NCI-H1930 (cell line): ENCODE data around the gene RNF220.
A peak's percentile ranks its signal among the peaks of the same experiment; 100 is the strongest.

Experiments
- DNase-seq, 2 experiments: peaks; one replicate each; lab custom pipeline; 2025; lab: John Stamatoyannopoulos, UW

The RNF220 gene

DNA sequence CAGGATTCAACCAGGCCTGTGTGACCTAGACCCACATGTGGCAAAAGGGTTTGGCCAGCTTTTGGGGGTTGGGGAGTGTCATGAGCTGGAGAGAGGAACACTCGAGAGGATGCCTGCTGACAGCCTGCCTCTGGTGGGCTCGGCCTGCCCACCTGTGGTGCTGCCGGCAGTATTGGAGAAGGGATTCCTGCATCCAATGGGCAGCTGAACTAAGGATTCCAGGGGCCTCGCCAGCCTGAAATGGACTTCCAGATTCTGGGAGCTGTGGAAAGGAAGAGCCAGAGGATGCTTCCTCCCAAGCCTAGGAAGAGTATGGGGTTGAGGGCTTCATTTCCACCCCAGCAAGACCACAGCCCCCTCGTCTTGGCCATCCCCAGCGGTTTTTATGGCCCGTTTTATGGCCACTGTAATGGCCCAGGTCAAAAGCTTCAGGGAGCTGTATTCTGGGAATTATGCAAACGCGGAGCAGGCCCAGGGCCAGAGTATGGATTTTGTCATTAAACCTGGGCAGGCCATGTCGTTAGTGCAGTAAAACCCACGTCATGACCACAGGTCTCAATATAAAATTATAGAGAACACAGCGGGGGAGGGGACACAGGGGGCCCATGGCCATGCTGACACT is 205.6 kb downstream of the RNF220 start:
- DNase-seq = no peak

DNA sequence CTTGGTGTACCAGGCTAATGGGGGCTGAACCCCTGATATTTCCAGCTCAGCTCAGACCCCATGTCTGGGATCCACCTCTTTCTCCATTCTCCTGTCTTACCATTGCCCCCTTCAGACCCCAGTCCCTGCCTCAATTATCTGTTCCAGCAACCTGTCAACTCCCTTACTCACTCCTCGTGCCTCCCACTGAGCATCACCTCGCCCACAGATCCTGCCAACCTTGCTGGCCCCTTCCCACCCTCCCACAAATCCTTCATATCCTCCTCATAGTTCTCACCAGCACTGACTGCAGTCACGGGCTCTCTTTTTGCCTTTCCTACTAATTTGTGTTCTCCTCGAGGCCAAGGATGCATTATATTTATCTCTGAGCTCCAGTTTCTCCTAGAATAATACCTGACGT is 206.4 kb downstream of the RNF220 start:
- DNase-seq = no peak

DNA sequence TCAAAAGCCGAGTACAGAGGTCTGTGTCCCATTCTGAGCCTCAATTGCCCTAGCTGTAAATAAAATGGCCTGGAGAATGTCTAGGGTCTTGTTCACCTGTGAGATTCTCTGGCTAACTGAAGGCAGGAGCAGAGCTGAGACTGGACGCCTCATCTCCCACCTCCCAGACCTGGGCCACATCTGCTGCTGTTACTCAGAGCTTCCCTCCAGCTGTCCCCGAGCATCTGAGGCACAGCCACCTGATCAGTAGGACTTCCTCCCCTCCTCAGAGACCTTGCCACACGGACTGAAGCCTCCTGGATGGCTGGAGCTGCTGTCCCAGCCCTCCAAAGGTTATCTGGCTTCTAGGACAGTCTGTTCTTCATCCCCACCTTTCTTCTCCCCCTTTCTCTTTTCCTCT is 206.8 kb downstream of the RNF220 start:
- no peak for DNase-seq

DNA sequence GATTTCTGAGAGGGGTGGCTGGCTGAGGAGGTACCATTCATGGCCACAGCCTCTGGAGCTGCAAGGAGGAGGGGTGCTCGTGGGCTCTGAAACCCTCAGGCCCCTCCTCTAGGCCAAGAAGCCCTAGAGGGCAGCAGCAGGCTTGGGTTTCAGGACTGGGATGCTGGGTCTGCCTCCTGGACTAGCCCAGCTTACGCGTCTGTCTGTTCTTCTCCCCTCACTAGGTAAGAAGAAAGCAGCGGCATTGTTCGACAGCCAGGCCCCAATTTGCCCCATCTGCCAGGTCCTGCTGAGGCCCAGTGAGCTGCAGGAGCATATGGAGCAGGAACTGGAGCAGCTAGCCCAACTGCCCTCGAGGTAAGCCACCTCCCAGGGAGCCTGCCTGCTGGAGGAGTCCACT is 208.9 kb downstream of the RNF220 start:
- no peak for DNase-seq

DNA sequence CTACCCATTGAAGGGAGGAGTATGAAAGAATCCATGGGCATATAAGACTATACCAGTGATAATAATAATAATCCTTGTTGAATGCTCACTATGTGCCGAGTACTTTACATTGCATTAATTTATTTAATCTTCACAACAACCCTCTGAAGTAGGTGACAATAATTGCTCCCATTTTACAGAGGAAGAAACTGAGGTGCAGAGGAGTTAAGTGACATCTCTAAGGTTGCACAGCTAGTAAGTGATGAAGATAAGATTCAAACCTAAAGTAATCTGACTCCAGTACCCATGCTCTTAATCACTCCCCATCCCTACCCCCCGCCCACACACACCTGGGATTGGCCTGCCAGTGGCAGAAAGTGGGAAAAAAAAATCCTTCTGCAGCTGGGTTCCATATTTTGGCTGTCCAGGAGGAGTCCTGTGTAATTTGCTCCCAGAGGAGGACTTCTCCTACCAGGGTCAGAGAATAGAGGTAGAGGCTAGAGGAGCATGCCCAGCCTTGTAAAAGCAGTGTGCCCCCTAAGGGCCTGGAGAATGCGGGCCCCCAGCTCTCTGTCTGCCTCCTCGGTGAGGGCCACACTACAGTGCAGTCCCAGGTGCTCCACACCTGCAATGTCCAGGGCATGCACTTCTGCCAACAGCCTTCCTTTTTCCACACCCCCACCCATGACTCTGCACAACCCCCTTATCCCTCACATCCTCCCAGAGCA is 211.4 kb downstream of the RNF220 start:
- DNase-seq = no peak

DNA sequence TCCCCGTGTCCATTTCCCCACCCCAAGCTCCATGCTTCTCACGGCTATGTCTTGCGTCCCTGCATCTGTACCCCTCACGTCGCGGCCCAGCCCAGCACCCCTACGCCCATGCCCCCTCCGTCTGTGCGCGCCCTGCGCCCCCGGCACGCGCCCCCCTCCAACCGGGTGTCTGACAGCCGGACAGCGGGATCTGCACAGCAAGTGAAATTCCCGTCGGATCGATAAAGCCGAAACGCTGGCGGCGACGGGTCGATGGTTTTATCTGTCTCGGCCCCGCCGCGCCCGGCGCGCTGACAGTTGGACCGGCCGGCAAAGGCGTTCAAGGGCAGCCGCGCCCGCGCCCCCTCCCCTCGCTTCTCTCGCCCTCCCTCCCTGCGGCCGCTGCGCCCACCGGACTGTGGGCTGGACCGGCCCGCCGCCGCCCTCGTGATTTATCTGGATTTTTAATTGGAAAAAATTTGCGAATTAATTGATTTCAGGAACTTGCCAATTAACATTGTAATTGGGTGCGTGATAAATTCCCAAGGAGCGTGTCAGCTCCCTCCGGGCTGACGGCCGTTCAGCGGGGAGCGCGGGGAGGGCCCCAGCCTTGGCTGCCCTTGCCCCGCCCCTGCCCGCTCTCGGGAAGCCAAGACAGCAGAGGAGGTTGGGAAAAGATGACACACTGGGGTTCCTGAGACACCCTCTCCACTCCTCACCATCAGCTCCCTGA is 212.1 kb downstream of the RNF220 start:
- no peak for DNase-seq

DNA sequence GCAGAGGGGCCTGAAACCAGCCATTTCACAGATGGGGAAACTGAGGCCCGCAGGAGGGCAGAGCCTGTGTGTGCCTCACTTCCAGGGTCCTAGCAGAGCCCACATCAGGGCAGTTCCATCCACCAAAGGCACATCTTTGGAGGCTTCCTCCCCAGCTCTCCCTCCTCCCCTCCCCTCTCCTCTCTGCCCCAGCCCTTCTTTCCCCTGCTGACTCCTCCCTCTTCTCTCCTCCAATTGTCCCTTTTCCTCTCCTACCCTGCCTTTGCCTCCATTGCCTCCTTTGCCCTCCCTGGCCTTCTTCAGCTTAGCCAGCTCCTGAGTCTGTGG is 212.6 kb downstream of the RNF220 start:
- no peak for DNase-seq

DNA sequence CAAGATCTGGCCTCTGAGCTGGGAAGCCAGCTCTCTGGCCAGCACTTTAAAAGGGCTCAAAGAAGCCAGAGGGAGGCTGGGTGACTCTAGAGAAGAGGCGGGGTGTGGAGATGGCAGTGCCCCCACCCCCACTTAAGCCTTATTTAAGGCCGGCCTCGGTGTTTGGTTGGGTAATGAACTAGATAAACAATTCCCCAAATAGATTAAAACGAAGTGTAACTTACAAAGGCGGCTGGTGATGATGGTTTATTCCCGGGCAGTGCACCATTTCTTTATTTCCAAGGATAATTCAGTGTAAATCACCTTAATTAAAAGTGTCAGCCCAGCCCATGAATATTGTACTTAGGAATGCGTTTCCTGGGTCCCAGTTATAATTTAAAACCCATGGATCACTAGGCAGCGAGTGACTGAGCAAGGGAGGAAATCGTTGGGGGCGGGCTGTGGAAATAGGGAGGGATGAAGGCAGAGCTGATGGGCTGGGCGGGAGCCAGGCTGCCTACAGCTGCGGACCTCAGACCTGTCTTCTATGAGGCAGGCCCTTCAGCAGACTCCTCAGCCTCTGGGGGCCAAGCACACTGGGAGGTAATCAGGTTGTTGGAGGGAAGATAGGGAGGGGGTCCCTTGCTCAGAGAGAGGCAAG is 214.3 kb downstream of the RNF220 start:
- DNase-seq = no peak

DNA sequence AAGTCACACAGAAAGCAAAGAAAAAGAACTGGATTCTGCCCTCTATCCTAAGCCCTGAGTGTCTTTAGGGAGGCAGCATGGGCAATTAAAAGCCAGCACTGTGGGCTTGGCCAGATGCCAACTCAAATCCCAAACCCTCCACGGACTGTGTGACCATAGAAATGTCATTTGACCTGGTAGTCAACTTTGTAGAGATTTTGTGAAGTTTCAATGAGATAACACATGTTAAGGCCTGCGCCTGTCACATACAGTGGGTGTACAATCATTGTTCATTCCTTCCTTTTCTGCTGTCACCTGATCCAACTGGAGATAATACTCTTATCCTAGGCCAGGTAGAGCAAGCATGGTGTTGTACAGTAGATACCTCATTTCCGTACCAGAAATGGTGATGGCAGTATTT is 215.0 kb downstream of the RNF220 start:
- no peak for DNase-seq

DNA sequence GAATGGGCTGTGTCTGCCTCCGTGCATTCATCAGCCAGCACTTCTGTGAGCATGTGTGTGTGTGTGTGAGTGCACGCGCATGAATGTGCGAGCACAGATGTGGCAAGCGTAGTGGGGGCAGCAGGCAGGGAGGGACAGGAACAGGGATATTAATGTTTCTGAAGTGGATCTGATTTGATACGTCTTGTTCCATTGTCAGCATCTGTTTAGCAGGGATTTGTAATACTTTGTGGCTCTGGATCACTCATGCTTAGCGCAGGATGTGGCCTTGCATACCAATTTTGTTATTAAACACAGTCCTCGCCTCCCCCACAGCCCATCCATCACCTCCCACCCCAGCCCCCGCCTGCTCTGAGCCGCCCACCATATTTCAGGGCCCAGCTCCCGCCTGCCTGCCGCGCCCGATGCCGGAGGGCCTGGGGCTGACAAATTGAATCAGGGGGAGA is 216.8 kb downstream of the RNF220 start:
- DNase-seq = no peak

DNA sequence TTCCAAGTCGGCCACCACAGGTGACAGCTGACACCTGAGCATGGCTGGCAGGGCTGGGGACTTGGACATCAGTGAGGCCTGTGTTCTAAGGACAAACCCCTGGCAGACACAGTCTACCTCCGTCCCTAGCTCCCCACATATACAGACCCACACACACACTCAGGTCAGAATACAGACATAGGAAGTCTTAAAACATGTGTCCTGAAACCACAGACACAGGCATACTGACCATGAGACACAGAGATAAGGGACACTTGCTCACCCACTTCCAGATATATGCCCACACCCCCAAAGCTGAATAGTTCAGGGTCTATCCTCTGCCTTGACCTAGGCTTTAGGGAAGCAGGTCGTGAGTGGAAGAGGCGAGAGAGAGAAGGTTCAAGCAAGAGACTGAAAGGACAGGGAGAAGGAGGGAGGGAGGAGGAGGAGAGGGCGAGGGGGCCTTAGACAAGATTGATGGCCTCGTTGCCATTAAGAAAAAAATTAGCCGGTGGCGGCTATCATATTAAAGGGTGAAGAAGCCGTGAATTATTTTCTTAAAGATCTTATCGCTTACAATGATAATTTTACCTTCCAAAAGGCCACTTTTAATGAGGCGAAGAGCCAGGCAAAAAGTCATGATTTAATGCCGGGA is 219.3 kb downstream of the RNF220 start:
- no peak for DNase-seq

DNA sequence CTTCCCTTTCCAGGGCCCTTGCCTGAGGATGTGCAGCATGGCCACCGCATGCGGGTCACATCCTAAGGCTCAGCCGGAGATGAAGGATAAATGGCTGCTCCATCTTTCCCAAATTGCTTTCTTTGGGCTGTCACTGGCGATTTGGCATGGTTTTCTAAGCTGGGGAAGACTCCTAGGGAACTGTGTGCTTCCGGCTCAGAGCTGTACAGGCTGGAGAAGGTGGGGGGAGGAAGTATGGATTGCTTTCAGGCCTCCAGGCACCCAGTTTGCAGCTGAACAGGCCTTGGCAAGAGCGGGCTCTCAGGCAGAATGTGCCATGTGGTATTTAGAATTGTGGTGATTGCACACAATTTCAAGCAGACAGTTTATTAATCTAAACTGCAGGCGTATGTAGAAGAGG is 220.3 kb downstream of the RNF220 start:
- no peak for DNase-seq

DNA sequence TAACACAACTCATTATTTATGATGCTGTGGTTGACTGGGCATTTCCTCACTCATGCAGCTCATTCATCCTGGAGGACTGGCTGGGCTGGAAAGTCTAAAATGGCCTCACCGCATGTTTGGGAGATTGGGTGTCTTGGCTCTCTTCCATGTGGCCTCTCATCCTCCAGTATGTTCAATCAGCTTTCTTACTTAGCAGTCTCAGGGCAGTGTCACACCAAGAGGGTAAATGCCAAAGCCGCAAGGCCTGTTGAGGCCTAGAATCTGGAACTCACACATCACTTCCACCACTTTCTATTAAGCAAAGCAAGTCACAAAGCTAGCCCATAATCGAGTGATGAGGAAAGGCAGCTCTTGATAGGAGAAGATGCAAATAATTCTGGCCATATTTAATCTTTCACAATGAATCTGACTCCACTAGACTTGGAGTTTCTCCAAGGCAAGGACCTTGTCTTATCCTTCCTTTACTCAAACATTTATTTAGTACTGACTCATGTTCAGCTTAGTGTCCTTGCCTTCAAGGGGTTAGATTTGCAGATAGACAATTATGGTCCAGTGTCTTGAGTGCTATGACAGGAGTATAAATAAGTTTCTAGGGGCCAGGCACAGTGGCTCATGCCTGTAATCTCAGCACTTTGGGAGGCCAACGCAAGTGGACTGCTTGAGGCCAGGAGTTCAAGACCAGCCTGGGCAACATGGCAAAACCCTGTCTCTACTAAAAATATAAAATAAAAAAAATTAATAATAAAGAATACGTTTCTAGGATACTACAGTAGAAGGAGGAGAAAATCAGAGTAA is 224.1 kb downstream of the RNF220 start:
- DNase-seq = no peak

DNA sequence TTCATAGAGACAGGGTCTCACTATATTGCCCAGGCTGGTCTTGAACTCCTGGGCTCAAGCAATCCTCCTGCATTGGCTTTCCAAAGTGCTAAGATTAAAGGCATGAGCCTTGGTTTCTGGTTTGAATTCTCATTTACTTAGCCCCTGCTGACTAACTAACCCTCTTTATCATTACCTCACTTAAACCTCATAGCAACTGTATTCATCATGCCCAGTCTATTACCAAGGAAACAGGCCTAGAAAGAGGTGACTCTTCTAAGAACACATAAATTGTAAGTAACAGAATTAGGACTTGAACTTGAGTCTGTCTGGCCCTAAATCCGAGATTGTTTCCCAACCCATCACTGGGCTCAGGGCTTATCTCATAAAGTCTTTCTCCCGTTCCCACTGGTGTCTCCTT is 225.1 kb downstream of the RNF220 start:
- DNase-seq = no peak

DNA sequence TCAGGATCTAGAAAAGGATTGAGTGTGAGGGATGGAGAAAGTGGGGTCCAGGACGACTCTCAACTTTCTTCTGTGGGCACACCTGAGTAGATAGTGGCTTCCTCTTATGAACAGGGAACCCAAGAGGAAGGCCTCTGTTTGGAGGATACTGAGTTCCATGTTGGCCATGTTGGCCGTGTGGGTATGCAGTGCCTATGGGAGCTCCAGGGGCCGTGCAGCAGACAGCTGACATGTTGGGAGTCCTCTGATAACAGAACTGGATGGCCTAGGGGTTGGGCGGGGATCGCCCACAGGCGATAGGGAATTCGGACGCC is 226.2 kb downstream of the RNF220 start:
- no peak for DNase-seq

DNA sequence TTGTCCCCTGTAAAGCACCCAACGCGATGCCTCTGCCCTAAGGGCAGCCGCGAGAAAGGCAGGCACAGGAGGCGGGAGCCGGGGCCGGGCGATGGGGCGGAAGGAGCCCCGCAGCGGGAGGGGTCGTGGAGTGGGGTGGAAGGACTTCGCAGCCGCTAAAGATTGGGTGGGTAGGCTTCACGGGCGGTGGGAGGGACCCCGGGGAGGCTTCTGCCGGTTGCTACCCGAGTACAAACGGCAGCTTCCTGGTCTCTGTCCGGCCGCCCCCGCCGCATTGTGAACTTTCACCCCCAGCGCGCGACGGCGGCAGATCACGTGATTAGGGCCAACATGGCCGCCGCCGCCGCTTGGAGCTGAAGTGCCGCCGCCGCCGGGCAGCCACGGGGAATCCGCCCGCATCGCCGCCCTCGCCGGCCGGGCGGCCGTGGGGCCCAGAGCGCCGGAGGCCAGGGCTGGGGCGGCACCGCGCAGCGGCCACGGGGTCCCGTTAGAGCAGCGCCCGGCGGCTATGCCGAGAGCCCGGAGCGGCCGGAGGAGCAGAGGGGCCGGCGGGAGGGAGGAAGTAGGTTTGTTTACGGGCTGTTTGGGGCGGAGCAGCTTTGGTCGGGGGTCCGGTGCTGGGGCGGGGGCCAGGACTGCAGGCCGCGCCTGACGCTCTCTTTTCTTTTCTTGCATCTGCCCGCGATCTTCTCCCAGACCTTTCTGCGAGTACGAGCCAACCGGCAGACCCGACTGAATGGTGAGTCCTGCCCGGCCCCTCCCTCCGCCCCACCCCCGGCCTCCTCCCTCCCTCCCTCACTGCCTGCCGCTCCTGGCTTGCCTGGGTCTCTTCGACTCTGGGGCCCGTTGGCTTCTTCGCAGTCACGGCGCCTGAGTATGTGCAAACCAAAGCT is 226.8 kb downstream of the RNF220 start:
- DNase-seq = peak; percentile 59 to 85

DNA sequence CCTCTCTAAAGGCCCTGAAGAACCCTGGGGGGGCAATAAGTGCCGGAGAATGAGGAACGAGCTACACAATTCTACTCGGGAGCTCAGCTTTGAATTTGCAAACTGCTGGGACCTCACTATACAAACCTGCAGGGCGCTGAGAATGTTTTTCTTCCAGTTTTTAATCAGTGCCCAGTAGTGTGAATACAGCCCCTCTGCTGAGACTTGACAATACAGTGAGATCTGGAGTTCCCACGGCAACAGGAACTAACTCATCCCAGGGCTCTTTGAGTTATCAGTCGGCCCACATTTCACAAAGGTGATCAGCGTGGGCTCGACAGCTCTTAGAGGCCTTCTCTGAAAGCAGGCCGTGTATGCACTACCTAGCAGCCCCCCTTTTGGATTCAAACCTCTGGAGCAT is 227.5 kb downstream of the RNF220 start:
- DNase-seq = no peak

DNA sequence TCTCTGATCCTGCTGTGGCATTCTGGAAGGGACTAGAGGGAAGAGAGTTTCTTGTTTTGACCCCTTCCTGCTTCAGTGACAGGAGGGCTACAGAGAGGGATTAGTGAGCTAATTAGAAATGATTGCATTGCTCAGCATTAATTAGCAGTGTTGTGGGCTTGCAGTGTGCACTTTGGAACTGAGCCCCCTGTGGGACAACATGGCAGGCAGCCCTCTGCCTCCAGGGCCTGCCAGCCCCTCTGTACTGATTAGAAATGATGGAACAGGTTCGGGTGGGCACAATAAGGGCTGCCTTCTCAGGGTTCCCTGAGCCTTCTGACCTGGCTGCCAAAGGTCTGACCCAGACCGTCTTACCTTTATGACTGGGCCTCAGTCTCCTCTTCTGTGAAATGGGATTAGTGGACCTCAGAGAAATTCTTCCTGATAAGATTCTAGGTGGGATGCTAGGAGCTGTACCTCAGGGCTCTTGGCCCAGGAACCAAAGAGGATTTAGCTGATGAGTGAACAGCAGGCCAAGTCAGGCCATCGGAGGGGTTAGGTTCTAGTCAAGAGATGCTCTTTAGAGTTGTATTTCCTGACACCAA is 229.6 kb downstream of the RNF220 start:
- no peak for DNase-seq

DNA sequence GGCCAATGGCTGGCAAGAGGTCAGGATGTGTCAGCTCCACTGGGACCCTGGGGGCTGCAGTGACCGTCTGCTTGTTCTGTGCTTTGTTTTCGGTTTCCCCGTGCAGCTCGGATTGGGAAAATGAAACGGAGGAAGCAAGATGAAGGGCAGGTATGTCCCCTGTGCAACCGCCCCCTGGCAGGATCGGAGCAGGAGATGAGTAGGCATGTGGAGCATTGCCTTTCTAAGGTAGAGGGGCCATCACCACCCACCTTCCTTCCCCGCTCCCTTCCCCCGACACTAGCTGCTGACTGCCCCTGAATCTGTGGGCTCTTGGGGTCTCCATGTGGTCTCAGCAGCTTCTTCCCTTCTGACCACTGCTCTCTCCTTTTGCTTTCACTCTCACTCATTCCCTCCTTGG is 230.4 kb downstream of the RNF220 start:
- DNase-seq = no peak

DNA sequence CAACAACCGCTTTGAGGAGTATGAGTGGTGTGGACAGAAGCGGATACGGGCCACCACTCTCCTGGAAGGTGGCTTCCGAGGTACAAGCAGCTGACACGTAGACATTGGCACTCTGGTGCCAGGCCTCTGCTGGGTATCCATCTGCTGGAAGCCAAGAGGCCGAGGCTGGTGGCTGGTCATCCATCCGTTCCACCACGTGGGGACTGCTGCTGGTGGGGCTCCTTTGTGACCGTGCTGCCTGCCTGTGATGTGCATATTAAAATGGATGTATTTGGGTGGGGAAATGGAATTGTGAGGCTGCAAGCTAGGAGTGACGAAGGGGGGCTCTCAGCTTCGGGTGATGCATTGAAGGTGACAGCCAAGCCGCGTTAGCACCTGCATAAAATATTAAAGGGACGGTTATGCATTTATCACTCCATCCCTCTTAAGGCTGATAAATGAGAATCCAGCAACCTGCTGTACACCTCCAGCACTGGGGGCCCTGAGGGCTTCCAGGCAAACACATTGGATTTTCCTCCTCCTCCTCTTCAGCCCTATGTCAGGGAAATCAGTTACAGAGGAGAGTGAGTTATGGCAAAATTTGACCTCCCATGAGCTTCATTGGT is 231.1 kb downstream of the RNF220 start:
- DNase-seq = no peak
